ENCODE data around the gene C19orf12. TPM values are rescaled to one million over a fixed set of nuclear protein-coding genes. Genes with fewer than 3 reads are reported as not detected.

Gene C19orf12
- total and polyA plus RNA-seq, 2 experiments from 2014 or later: 11.4 to 17.2 TPM

- no peak for TF ChIP-seq ZNF331 (CRISPR knock-in tag; IDR thresholded peaks at IDR 0.05; ENCODE audit: low read depth)
- no peak for TF ChIP-seq REST (IDR thresholded peaks at IDR 0.05; ENCODE audit: unreplicated experiment)
- no peak for TF ChIP-seq ETS1 (IDR thresholded peaks at IDR 0.05)
- no peak for TF ChIP-seq CREB1 (CRISPR knock-in tag; IDR thresholded peaks at IDR 0.05; ENCODE audit: low read depth)
These were observed 32.1 kb downstream of the C19orf12 start (continued) for GRCh38 chr19:29683009-29683408.

- Histone ChIP-seq H2AFZ (no peak overlapping the region), H3K27me3 (ENCODE audit: insufficient read depth) (no peaks in the 10 kb centered on the region), H4K20me1 (replicated peaks; ENCODE audit: insufficient read depth) (no peaks in the 10 kb centered on the region), H3K9me2 (ENCODE audit: insufficient read depth) (no peaks in the 10 kb centered on the region), H3K27ac (ENCODE audit: low read depth) (no peak overlapping the region), H3K79me2 (replicated peaks; ENCODE audit: insufficient read depth) (no peaks in the 10 kb centered on the region), H3K4me3 (no peak overlapping the region), H3F3A (replicated peaks; ENCODE audit: low read depth) (no peaks in the 10 kb centered on the region), H3K4me2 (no peak overlapping the region), H3K4me1 (ENCODE audit: insufficient read depth) (no peaks in the 10 kb centered on the region), H3K36me3 (ENCODE audit: insufficient read depth) (no peaks in the 10 kb centered on the region)
- no peak overlapping the region for H3K27ac Mint-ChIP-seq
- H3K4me1 Mint-ChIP-seq: peaks cover 4% of the 10 kb centered on the region
- H3K27me3 Mint-ChIP-seq (ENCODE audit: insufficient read depth, low read depth, poor library complexity): peaks cover 6% of the 10 kb centered on the region
- no peak overlapping the region for H3K4me3 Mint-ChIP-seq
- DNase-seq (ENCODE audit: low spot score) (no peak), ATAC-seq (no peak)
- peaks cover 5% of the 10 kb centered on the region for H3K9me3 Mint-ChIP-seq
- peaks cover 4% of the 10 kb centered on the region; the same call in 1 of the 3 replicates for H3K36me3 Mint-ChIP-seq (ENCODE audit: low read depth)
- TF ChIP-seq ETS1 (IDR thresholded peaks at IDR 0.05): no peak
- TF ChIP-seq CREB1 (CRISPR knock-in tag; IDR thresholded peaks at IDR 0.05; ENCODE audit: low read depth): no peak
- TF ChIP-seq EZH2phosphoT487 (IDR thresholded peaks at IDR 0.05; ENCODE audit: unreplicated experiment): no peak
- TF ChIP-seq JUNB (IDR thresholded peaks at IDR 0.05; ENCODE audit: unreplicated experiment): no peak
- TF ChIP-seq EZH2 (IDR thresholded peaks at IDR 0.05; ENCODE audit: low read depth, unreplicated experiment): no peak
- TF ChIP-seq STAT1 (IDR thresholded peaks at IDR 0.05; ENCODE audit: unreplicated experiment): no peak
- TF ChIP-seq NANOG (IDR thresholded peaks at IDR 0.05; ENCODE audit: borderline replicate concordance): no peak
- TF ChIP-seq POLR2AphosphoS5 (IDR thresholded peaks at IDR 0.05; ENCODE audit: low read depth): no peak
- no peak for TF ChIP-seq ZNF331 (CRISPR knock-in tag; IDR thresholded peaks at IDR 0.05; ENCODE audit: low read depth)
- no peak for TF ChIP-seq CTCF (conservative IDR thresholded peaks at IDR 0.05; ENCODE audit: low read depth in 2 of 2)
- TF ChIP-seq ZNF114 (CRISPR knock-in tag; IDR thresholded peaks at IDR 0.05): no peak
- no peak for TF ChIP-seq REST (IDR thresholded peaks at IDR 0.05; ENCODE audit: unreplicated experiment)
These were observed 32.7 kb downstream of the C19orf12 start for GRCh38 chr19:29682236-29682895.
